DLD1 (cell line): ENCODE measurements around the gene MUC6.

Experiments used
- in situ Hi-C: cut with HindIII; loops from 2 replicates; pipeline ENCODE4 v1.10.0; 2017; ENCODE audit warnings: low sequenced_read_pairs

The MUC6 gene

GRCh38 chr11:1072116-1072820 lies 35.8 kb upstream of the MUC6 start:
- in situ Hi-C loops: no loop called here

GRCh38 chr11:1071571-1072115 lies 35.1 kb upstream of the MUC6 start:
- in situ Hi-C loops: no loop called here

- in situ Hi-C loops: no loop called here
Observed at GRCh38 chr11:1070594-1071462, 34.3 kb upstream of the MUC6 start.

- in situ Hi-C loops: no loop called here
Observed at GRCh38 chr11:1069740-1070139, 33.2 kb upstream of the MUC6 start.

- in situ Hi-C loops: no loop called here
Observed at GRCh38 chr11:1067812-1068496, 31.4 kb upstream of the MUC6 start.

GRCh38 chr11:1064167-1064566 lies 27.6 kb upstream of the MUC6 start:
- in situ Hi-C loops: no loop called here

- in situ Hi-C loops: no loop called here
Observed at GRCh38 chr11:1062075-1062820, 25.7 kb upstream of the MUC6 start.

GRCh38 chr11:1060852-1061616 lies 24.5 kb upstream of the MUC6 start:
- in situ Hi-C loops: no loop called here

- in situ Hi-C loops: no loop called here
Observed at GRCh38 chr11:1060410-1060809, 23.9 kb upstream of the MUC6 start.

GRCh38 chr11:1059759-1060158 lies 23.2 kb upstream of the MUC6 start:
- in situ Hi-C loops: loop anchor here (10.0 kb wide), 1 partner anchor 475 kb away; no protein-coding TSS in a partner anchor

GRCh38 chr11:1057806-1058205 lies 21.3 kb upstream of the MUC6 start:
- in situ Hi-C loops: loop anchor here (10.0 kb wide), 1 partner anchor 477 kb away; no protein-coding TSS in a partner anchor

- in situ Hi-C loops: loop anchor here (10.0 kb wide), 1 partner anchor 479 kb away; no protein-coding TSS in a partner anchor
Observed at GRCh38 chr11:1055990-1056771, 19.7 kb upstream of the MUC6 start.

- in situ Hi-C loops: loop anchor here (10.0 kb wide), 1 partner anchor 480 kb away; no protein-coding TSS in a partner anchor
Observed at GRCh38 chr11:1055109-1055703, 18.7 kb upstream of the MUC6 start.

GRCh38 chr11:1054143-1055108 lies 17.9 kb upstream of the MUC6 start:
- in situ Hi-C loops: loop anchor here (5.0 to 10.0 kb wide), 2 partner anchors 147 to 480 kb away; no protein-coding TSS in a partner anchor

- in situ Hi-C loops: loop anchor here (5.0 to 10.0 kb wide), 2 partner anchors 146 to 481 kb away; no protein-coding TSS in a partner anchor
Observed at GRCh38 chr11:1053121-1053901, 16.8 kb upstream of the MUC6 start.
